Type B pancreatic cell (in vitro differentiated cells): ENCODE measurements around the gene NOS1AP. TPM values are rescaled to one million over a fixed set of nuclear protein-coding genes. Genes with fewer than 3 reads are reported as not detected.

Experiments used
- DNase-seq: peaks from one replicate; pipeline ENCODE4 v3.0.0; 2021; ENCODE audit warnings: mixed read lengths; ENCODE audit not compliant: unreplicated experiment; ENCODE audit errors: extremely low spot score
- H3K27ac Mint-ChIP-seq: 2 replicates; pipeline ENCODE4 v1.8.0; 2021; ENCODE audit warnings: mild to moderate bottlenecking, mixed read lengths
- H3K27me3 Mint-ChIP-seq: 2 replicates; pipeline ENCODE4 v1.8.0; 2021; ENCODE audit warnings: mixed read lengths
- H3K36me3 Mint-ChIP-seq: 2 replicates; pipeline ENCODE4 v1.8.0; 2021; ENCODE audit warnings: mixed read lengths
- H3K4me1 Mint-ChIP-seq: one replicate; pipeline ENCODE4 v1.8.0; 2021; ENCODE audit warnings: mixed read lengths; ENCODE audit not compliant: unreplicated experiment
- H3K4me3 Mint-ChIP-seq: 2 replicates; pipeline ENCODE4 v1.8.0; 2021; ENCODE audit warnings: mild to moderate bottlenecking, mixed read lengths
- H3K9me3 Mint-ChIP-seq: 2 replicates; pipeline ENCODE4 v1.8.0; 2021; ENCODE audit warnings: mixed read lengths
- CTCF ChIP-seq: fragments of 200-600 bp; sonication (generic); conservative IDR thresholded peaks from 2 replicates; pipeline ENCODE4 v1.5.0; 2021; ENCODE audit warnings: antibody characterized with exemption, mild to moderate bottlenecking
- total RNA-seq: library from RNA; stranded (reverse); gene quantifications from 2 replicates; pipeline ENCODE4 v1.2.1, GENCODE V29; 2021; ENCODE audit warnings: low replicate concordance

The NOS1AP gene
- total RNA-seq, 1 donor from 2014 or later = 10.4 TPM

DNA sequence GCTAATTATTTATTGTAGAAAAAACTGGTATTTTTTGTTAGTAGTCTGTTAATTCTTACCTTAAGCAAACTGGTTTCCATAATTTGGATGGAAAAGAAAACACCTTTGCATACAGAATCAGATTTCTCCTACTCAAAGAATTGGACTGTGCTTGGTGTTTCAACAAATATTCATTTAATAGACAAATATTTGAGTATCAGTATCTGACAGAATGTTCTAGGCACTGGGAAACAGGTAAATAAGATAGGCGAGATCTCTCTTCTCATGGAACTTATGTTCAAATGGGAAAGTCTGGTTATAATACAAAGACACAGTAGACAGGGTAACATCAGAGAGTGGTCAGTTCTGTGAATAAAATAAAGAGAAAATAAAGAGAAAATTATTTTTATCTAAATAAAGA is 119.9 kb downstream of the NOS1AP start:
- Mint-ChIP-seq H3K4me3 (no peak overlapping the region), H3K9me3 (no peaks in the 10 kb centered on the region), H3K4me1 (peaks cover 23% of the 10 kb centered on the region), H3K27me3 (no peaks in the 10 kb centered on the region), H3K36me3 (no peaks in the 10 kb centered on the region), H3K27ac (no peak overlapping the region)
- no peak for TF ChIP-seq CTCF
- DNase-seq = no peak

GRCh38 chr1:162191396-162192305 is 122.2 kb downstream of the NOS1AP start:
- Mint-ChIP-seq H3K4me1 (peaks cover 19% of the 10 kb centered on the region), H3K27ac (peak overlapping the region; percentile 82), H3K36me3 (no peaks in the 10 kb centered on the region), H3K4me3 (peak overlapping the region; percentile 9), H3K9me3 (no peaks in the 10 kb centered on the region), H3K27me3 (no peaks in the 10 kb centered on the region)
- no peak for TF ChIP-seq CTCF
- no peak for DNase-seq

- H3K27ac Mint-ChIP-seq = peak overlapping the region; percentile 82
- TF ChIP-seq CTCF = no peak
- no peak for DNase-seq
- H3K4me3 Mint-ChIP-seq = peak overlapping the region; percentile 9
- H3K36me3 Mint-ChIP-seq = no peaks in the 10 kb centered on the region
- H3K4me1 Mint-ChIP-seq = peaks cover 24% of the 10 kb centered on the region
- no peaks in the 10 kb centered on the region for H3K27me3 Mint-ChIP-seq
- H3K9me3 Mint-ChIP-seq = no peaks in the 10 kb centered on the region
Observed at GRCh38 chr1:162192306-162192678, 122.8 kb downstream of the NOS1AP start.

DNA sequence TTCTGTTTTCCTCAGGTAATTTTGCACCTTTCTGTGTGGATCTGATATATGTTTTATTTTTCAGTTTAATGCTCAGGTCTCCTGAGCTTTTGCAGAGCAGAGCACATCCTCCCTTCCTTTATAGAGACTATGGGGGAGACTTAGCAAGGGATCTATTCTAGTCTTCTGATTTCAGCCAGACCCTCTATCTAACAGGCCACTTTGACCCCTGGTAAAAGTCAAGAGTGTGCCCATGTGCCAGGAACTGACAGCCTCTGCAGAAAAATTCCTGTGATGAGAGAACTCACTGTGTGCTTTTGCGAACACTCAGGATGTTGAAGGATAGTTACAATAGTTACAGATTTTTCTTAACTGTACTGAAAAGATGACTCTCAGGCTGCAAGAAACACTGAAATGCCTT is 123.3 kb downstream of the NOS1AP start:
- no peak overlapping the region for H3K27ac Mint-ChIP-seq
- no peak for DNase-seq
- H3K4me1 Mint-ChIP-seq = peaks cover 29% of the 10 kb centered on the region
- H3K4me3 Mint-ChIP-seq = no peak overlapping the region
- TF ChIP-seq CTCF = no peak
- H3K9me3 Mint-ChIP-seq = no peaks in the 10 kb centered on the region
- no peaks in the 10 kb centered on the region for H3K27me3 Mint-ChIP-seq
- no peaks in the 10 kb centered on the region for H3K36me3 Mint-ChIP-seq

DNA sequence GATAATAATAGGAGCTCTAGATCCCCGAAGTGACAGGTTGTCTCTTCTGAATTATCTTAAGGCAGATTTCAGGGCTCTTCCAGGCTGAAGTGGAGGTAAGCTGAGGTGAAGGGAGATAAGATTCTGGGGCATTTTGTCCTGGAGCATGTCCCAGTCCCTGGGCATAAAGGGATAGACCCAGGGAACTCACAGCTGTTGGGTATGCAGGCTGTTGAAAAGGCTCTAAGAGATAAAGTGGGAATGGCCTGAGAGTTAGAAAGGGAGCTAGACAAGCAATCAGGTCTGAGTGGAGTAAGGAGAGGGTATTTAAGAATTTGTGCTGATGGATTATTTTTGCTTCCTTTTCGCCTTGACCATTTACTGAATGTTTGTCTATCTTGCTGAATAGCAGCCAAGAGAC is 123.7 kb downstream of the NOS1AP start:
- no peak for DNase-seq
- Mint-ChIP-seq H3K9me3 (no peaks in the 10 kb centered on the region), H3K36me3 (no peaks in the 10 kb centered on the region)

More for the DNA sequence above, 123.7 kb downstream of the NOS1AP start:
- Mint-ChIP-seq H3K4me3 (no peak overlapping the region), H3K27ac (no peak overlapping the region), H3K4me1 (peaks cover 29% of the 10 kb centered on the region), H3K27me3 (no peaks in the 10 kb centered on the region)
- TF ChIP-seq CTCF = no peak
